IPS DF 6.9 (cell line): ENCODE results near the gene STEAP3.

Experiments used
- DNase-seq: peaks from one replicate; pipeline ENCODE4 v3.0.0-alpha.2; 2013; ENCODE audit warnings: low read depth, low spot score
- H3K27ac ChIP-seq: one replicate; pipeline ENCODE4 v1.5.1; 2013; ENCODE audit warnings: low read length, control low read depth
- H3K27me3 ChIP-seq: 2 replicates; pipeline ENCODE4 v1.6.1; 2013; ENCODE audit warnings: mild to moderate bottlenecking, low read length; ENCODE audit not compliant: control insufficient read depth, insufficient read depth
- H3K36me3 ChIP-seq: 2 replicates; pipeline ENCODE4 v1.6.1; 2013; ENCODE audit warnings: low read length; ENCODE audit not compliant: control insufficient read depth, insufficient read depth
- H3K4me1 ChIP-seq: 2 replicates; pipeline ENCODE4 v1.6.1; 2013; ENCODE audit warnings: low read length; ENCODE audit not compliant: control insufficient read depth, insufficient read depth
- H3K4me3 ChIP-seq: 2 replicates; pipeline ENCODE4 v1.5.1; 2013; ENCODE audit warnings: mild to moderate bottlenecking, low read length
- H3K9me3 ChIP-seq: 2 replicates; pipeline ENCODE4 v1.6.1; 2013; ENCODE audit warnings: low read length, inconsistent platforms; ENCODE audit not compliant: control insufficient read depth, insufficient read depth
- WGBS: extraction: QIAGEN DNeasy Blood & Tissue Kit; methylation state at CpG from one replicate; pipeline ENCODE4 v1.1.7; 2013; ENCODE audit warnings: mixed read lengths, missing lambda C conversion rate; ENCODE audit not compliant: insufficient read length, insufficient coverage; 5-methylcytosine and 5-hydroxymethylcytosine counted together

STEAP3 gene

DNA sequence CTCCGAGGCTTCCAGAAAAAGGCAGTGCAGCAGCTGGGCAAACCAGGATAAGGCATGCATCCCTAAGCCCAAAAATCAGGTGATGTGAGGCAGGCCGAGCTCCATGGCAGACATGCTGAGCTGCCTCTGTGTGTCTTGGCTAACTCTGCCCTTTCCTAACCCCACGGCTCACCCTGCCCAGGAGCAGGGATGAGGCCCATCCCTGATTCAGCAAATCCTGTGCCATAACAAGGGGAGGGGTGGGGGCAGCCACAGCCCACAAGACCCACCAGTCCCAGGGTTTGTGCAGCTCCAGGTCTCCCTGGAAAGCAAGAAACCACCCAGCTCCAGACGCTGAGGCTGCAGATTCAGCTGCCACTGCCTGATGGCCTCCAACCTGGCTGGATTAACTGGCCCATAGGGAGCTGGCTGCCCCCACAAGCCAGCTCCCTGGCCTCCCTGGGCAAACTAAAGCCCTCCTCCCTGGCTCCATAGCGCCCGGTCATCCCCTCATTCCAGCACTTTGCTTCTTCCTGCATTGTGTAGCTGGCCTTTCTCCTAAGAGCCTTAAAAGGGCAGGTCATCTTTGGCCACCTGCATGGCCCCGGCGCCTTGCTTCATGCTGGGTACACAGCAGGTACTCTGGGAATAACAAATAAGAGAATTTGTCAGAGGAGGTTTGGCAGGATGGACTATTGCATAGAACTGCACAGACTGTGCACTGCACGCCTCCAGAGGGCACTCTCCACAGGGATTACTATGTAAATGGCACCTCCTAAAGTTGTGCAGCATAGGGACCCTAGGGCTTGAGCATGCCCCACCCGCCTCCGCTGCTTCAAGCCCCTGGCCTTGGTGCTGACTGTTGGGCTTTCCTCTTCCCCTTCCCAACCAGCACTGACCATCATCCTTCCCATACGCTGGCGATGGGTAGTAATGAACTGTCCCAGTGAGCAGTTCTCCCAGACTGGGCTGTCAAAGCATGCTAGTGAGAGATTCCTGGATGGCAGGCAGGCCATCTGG is 10.7 kb downstream of the STEAP3 start:
- Histone ChIP-seq H3K27me3 (no peaks in the 10 kb centered on the region), H3K4me1 (peaks cover 11% of the 10 kb centered on the region), H3K36me3 (no peaks in the 10 kb centered on the region), H3K9me3 (no peaks in the 10 kb centered on the region), H3K27ac (no peak overlapping the region), H3K4me3 (no peak overlapping the region)
- DNase-seq: no peak
- no CpG with 5 or more reads among the region's 13 CpGs for WGBS

DNA sequence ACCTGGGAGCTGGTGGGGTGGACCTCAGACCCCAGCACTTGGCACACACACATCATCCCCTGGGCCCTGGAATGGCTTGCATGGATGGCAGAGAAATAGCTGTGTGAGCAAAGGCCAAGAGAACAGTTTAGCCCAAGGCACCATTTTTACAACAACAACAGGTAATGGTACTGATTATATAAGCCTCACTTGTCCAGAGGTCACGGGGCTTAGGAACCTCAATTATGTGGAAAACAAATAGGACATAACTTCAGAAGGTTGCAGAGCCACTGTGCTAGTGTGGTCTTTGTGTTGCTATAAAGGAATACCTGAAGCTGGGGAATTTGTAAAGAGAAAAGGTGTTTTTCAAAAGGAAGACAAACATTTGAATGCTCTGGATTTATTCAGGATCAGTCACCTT is 13.2 kb downstream of the STEAP3 start:
- no peak overlapping the region for H3K4me3 ChIP-seq
- no peak for DNase-seq
- no CpG with 5 or more reads among the region's 1 CpG for WGBS

DNA sequence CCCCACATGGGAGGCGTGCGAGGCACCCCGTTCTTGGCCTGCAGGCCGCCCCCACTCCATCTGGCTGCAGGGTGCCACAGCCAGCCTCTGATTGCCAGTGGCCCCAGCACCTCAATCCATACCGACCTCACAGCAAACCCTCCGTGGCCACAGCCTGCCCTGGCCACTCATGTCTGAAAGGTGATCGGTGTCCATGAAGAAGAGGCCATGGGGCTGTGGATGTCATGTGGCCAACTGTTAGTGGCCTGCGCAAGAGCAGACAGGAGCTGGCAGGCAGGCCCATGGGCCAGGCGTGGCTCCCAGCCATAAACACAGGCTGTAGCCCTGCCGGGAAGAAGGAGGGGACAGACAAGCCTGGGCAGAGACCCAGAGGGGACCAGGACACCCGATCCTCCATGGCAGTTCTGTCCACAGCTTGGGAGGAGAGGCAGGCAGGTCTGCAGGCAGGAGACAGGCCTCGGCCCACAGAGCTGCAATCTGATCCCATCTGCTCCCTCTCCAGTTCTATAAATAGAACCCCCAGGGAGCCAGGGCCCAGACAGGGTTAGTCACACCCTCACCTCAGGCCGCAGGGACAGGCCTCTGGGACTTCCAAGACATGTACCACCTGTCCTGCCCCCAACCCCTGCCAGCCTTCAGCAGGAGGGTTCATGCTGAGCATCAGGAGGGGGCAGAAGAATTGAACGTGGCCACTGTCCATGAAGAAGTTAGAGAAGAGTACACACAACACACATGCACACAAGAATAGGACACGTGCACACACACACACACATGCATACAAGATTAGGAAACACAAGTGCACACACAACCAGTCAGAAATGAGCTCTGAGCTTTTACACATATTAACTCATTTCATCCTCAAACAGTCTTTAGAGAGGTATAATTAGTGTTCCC is 16.9 kb downstream of the STEAP3 start:
- no peak for DNase-seq

More for the DNA sequence above, 13.2 kb downstream of the STEAP3 start:
- no peaks in the 10 kb centered on the region for H3K27me3 ChIP-seq
- H3K9me3 ChIP-seq: no peaks in the 10 kb centered on the region
- H3K4me1 ChIP-seq: peaks cover 15% of the 10 kb centered on the region
- H3K36me3 ChIP-seq: no peaks in the 10 kb centered on the region
- H3K27ac ChIP-seq: no peak overlapping the region

DNA sequence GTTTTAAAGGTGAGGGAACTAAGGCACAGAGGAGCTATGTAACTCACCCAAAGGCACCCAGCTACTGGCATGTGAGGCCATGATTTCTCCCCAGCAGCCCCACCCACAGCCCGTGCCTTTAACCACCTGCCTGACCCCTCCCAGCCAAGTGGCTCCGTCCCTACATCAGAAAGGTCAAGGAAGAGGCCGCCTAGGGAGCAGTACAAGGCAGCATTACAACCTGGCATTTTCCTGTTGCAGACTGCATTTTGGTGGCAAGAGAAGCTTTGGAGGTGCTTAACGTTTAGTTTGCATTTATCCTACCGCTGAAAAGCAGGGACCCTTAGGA is 17.5 kb downstream of the STEAP3 start:
- no peaks in the 10 kb centered on the region for H3K9me3 ChIP-seq
- WGBS: no CpG with 5 or more reads among the region's 5 CpGs
- H3K4me1 ChIP-seq: peaks cover 11% of the 10 kb centered on the region
- no peak overlapping the region for H3K27ac ChIP-seq
- H3K36me3 ChIP-seq: no peaks in the 10 kb centered on the region; the same call in 1 of the 2 replicates
- H3K4me3 ChIP-seq: no peak overlapping the region
- no peaks in the 10 kb centered on the region for H3K27me3 ChIP-seq
- DNase-seq: no peak

More for the DNA sequence above, 16.9 kb downstream of the STEAP3 start:
- H3K27ac ChIP-seq: no peak overlapping the region
- no peaks in the 10 kb centered on the region for H3K27me3 ChIP-seq
- WGBS: no CpG with 5 or more reads among the region's 15 CpGs
- no peaks in the 10 kb centered on the region for H3K36me3 ChIP-seq
- H3K9me3 ChIP-seq: no peaks in the 10 kb centered on the region
- H3K4me3 ChIP-seq: no peak overlapping the region
- peaks cover 11% of the 10 kb centered on the region for H3K4me1 ChIP-seq

DNA sequence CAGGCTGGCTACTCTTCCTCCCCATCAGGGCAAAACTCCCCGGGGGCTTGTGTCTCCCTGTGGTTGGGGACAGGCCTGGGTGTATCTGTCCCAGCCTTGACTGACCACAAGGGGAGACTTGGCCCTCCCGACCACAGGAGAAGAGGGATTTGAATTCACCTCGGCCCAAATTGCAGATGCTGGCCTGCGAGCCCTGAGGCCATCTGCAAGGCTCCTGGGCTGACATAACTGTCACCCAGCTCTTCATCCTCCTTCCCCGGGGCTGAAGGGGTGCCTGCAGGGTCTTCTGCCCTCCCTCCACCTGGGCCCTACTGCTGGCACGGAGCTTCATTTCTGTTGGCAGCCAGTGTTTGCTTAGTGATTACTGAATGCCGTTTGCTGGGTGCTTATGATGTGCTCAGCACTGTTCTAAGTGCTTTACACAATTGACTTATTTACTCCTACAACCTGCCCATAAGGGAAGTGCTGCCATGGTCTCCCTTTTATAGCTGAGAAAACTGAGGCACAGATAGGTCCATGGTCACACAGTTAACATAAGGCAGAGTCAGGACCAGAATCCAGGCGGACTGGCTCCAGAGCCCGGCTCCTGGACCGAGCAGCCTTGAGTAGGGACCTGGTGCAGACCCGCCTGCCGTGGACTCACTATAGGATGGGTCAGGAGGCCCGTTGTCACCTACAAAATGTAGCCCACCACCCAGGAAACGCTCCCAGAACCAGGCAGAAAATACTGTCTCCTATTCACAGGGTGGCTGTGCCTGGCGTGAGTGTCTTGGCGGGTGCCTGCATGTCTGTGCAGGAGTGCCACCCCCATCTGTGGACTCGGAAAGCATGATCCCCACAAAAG is 18.9 kb downstream of the STEAP3 start:
- Histone ChIP-seq H3K4me3 (no peak overlapping the region), H3K27me3 (no peaks in the 10 kb centered on the region), H3K36me3 (peaks cover under 1% of the 10 kb centered on the region), H3K9me3 (no peaks in the 10 kb centered on the region), H3K4me1 (peaks cover 7% of the 10 kb centered on the region), H3K27ac (no peak overlapping the region)
- no CpG with 5 or more reads among the region's 17 CpGs for WGBS
- DNase-seq: no peak

DNA sequence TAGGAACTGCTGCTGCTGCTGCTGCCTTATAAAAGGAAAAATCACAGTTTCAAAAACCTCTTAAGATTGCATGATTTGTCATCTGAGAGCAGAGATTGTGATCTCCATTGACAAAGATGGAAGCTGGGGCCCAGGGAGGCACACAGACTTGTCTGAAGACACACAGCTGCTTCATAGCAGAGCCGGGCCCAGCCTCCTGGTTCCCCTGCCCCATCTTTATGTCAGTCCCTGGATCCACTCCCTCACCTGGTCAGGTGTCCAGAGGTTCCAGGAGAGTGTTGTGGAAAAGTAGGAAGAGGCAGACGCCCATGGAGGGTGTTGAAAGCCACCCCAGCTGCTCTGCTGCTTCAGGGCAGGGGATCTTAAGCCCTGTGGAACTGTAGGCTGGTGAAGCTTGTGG is 20.0 kb downstream of the STEAP3 start:
- Histone ChIP-seq H3K27me3 (no peaks in the 10 kb centered on the region), H3K9me3 (no peaks in the 10 kb centered on the region), H3K4me1 (peaks cover 7% of the 10 kb centered on the region), H3K36me3 (peaks cover 4% of the 10 kb centered on the region), H3K27ac (no peak overlapping the region), H3K4me3 (no peak overlapping the region)
- DNase-seq: no peak
- no CpG with 5 or more reads among the region's 2 CpGs for WGBS

DNA sequence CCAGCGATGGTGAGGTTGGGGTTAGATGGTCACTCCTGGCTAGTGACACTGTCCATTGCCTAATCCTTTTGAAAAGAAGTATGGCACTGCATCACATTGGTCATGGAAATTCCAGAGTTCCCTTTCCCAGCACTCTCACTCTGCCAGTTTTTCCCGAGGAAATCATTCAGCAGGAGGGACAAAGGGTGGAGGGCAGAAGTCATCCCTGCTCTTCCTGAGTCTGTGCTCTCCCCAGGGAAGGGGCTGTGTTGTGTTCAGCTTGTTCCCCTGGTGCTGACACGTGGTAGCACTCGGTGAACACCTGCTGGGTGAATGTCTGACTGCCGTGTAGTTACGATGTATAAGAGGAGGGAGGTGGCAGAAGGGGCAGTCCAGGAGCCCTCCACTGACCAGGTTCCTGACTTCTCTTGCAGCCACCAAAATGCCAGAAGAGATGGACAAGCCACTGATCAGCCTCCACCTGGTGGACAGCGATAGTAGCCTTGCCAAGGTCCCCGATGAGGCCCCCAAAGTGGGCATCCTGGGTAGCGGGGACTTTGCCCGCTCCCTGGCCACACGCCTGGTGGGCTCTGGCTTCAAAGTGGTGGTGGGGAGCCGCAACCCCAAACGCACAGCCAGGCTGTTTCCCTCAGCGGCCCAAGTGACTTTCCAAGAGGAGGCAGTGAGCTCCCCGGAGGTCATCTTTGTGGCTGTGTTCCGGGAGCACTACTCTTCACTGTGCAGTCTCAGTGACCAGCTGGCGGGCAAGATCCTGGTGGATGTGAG is 21.6 kb downstream of the STEAP3 start:
- peaks cover 7% of the 10 kb centered on the region for H3K4me1 ChIP-seq
- H3K27ac ChIP-seq: no peak overlapping the region
- no peaks in the 10 kb centered on the region for H3K27me3 ChIP-seq
- H3K4me3 ChIP-seq: no peak overlapping the region
- no peaks in the 10 kb centered on the region for H3K9me3 ChIP-seq
- no peak for DNase-seq
- H3K36me3 ChIP-seq: peaks cover 4% of the 10 kb centered on the region
- no CpG with 5 or more reads among the region's 17 CpGs for WGBS

DNA sequence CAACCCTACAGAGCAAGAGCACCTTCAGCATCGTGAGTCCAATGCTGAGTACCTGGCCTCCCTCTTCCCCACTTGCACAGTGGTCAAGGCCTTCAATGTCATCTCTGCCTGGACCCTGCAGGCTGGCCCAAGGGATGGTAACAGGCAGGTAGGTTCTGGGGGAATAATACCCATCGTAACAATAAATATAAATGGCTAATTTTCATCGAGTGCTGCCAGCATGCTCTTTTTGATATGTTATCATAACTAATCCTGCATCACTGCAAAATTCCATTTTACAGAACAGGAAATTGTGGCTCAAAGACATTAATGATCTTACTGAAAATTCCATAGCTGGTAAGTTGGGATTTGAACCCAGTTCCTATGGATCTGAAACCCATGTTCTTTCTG is 22.2 kb downstream of the STEAP3 start:
- WGBS: no CpG with 5 or more reads among the region's 3 CpGs
- Histone ChIP-seq H3K27me3 (no peaks in the 10 kb centered on the region), H3K36me3 (peaks cover 4% of the 10 kb centered on the region), H3K4me3 (no peak overlapping the region), H3K27ac (no peak overlapping the region), H3K4me1 (peaks cover under 1% of the 10 kb centered on the region), H3K9me3 (no peaks in the 10 kb centered on the region)
- no peak for DNase-seq

DNA sequence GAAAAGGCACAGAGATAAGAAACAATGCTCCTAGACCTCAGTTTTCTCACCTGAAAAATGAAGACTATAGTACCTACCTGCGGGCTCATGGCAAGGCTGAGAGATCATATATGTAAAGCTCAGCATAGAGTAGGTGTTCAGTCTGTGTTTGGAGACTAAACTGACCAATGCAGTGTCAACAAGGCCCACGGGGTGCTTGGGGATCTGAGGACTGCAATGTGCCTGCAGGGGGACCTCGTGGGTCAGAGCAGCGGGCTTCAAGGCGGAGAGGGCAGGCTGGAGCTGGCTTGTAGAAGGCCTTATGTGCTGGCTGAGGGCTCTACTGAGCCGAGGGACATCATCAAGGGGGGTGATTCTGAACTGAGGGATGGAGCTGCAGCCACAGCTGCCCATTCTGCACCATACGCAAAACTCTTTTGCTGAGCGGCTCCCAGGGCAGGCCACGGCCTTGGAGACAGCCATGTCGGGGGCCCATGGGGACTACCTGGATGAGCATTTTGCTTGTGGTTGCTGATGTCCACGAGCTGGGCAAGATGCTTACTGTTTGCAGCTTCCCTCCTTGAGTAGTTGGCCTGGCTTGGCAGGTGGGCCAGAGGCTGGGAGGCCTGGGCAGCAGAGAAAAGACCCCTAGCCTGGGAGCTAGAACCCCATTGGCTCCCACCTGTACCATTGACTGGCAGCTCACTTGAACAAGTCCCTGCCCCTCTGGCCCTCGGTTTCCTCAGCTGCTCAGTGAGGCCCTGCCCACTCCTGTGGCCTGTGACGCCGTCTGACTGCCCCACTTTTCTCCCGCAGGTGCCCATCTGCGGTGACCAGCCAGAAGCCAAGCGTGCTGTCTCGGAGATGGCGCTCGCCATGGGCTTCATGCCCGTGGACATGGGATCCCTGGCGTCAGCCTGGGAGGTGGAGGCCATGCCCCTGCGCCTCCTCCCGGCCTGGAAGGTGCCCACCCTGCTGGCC is 23.5 kb downstream of the STEAP3 start:
- peaks cover 4% of the 10 kb centered on the region for H3K36me3 ChIP-seq
- H3K4me1 ChIP-seq: peaks cover 1% of the 10 kb centered on the region; the same call in 1 of the 2 replicates
- no peak overlapping the region for H3K4me3 ChIP-seq
- H3K9me3 ChIP-seq: no peaks in the 10 kb centered on the region
- no peaks in the 10 kb centered on the region for H3K27me3 ChIP-seq
- WGBS: no CpG with 5 or more reads among the region's 24 CpGs
- no peak for DNase-seq
- no peak overlapping the region for H3K27ac ChIP-seq
